GM18861 (cell line): Measurements from ENCODE around the gene ORAI2.
"Not testable (repeated sequence)": the region's sequence is repeated elsewhere in the genome, so short reads cannot be mapped to it uniquely, and the experiment has no call there.

Source experiments
- ATAC-seq: cut with Tn5 transposase; IDR thresholded peaks from one replicate; pipeline ENCODE4 v1.9.1; 2021; ENCODE audit not compliant: unreplicated experiment

Gene ORAI2

GRCh38 chr7:102433219-102434038, at the start of gene ORAI2:
Gene ORAI2, plus strand, starts transcription at chr7:102433575. Its CDS starts 5,382 bp downstream, at chr7:102438957.
- ATAC-seq: peak; percentile 50

GRCh38 chr7:102387064-102387463, 46.3 kb upstream of the ORAI2 start:
- no peak for ATAC-seq

GRCh38 chr7:102389810-102390209, 43.6 kb upstream of the ORAI2 start:
- ATAC-seq: no peak

- no peak for ATAC-seq
Observed at GRCh38 chr7:102390697-102391484, 42.5 kb upstream of the ORAI2 start.

- no peak for ATAC-seq
Observed at GRCh38 chr7:102392330-102392729, 41.0 kb upstream of the ORAI2 start.

- ATAC-seq: no peak
Observed at GRCh38 chr7:102393467-102393866, 39.9 kb upstream of the ORAI2 start.

GRCh38 chr7:102395592-102395872, 37.8 kb upstream of the ORAI2 start:
- no peak for ATAC-seq

- peak; percentile 97 for ATAC-seq
Observed at GRCh38 chr7:102395873-102396709, 37.3 kb upstream of the ORAI2 start, which contains the start of gene PRKRIP1. Gene PRKRIP1, plus strand, starts transcription at chr7:102396363. Its CDS starts 49 bp downstream, at chr7:102396412.

GRCh38 chr7:102396710-102397019, 36.7 kb upstream of the ORAI2 start:
- ATAC-seq: no peak

GRCh38 chr7:102398543-102398942, 34.8 kb upstream of the ORAI2 start:
- ATAC-seq: no peak

GRCh38 chr7:102400360-102400759, 33.0 kb upstream of the ORAI2 start:
- ATAC-seq: no peak

- no peak for ATAC-seq
Observed at GRCh38 chr7:102403563-102403962, 29.8 kb upstream of the ORAI2 start.

- ATAC-seq: peak; percentile 72
Observed at GRCh38 chr7:102404005-102404861, 29.1 kb upstream of the ORAI2 start.

- not testable (repeated sequence) for ATAC-seq
Observed at GRCh38 chr7:102404862-102405188, 28.6 kb upstream of the ORAI2 start.

- no peak for ATAC-seq
Observed at GRCh38 chr7:102407910-102408309, 25.5 kb upstream of the ORAI2 start.

GRCh38 chr7:102408530-102408929, 24.8 kb upstream of the ORAI2 start:
- ATAC-seq: peak; percentile 56

- no peak for ATAC-seq
Observed at GRCh38 chr7:102409340-102409739, 24.0 kb upstream of the ORAI2 start.

- no peak for ATAC-seq
Observed at GRCh38 chr7:102410123-102410522, 23.3 kb upstream of the ORAI2 start.

GRCh38 chr7:102410918-102411317, 22.5 kb upstream of the ORAI2 start:
- no peak for ATAC-seq

GRCh38 chr7:102412548-102412947, 20.8 kb upstream of the ORAI2 start:
- ATAC-seq: no peak

GRCh38 chr7:102413091-102413490, 20.3 kb upstream of the ORAI2 start:
- ATAC-seq: no peak
